Measurements from ENCODE around the gene KISS1.

Gene KISS1

GRCh38 chr1:204153667-204154066 is 42.6 kb downstream of the KISS1 start:
- DNase-seq = no peak

- DNase-seq = no peak
Measured at GRCh38 chr1:204152310-204153044, 43.8 kb downstream of the KISS1 start.

- DNase-seq = peak; percentile 90
Measured at GRCh38 chr1:204151552-204152309, 44.6 kb downstream of the KISS1 start, which contains the start of gene ETNK2. ETNK2 (minus strand) TSS chr1:204152044; CDS start chr1:204151852, 192 bp downstream.

GRCh38 chr1:204150702-204151551 is 45.4 kb downstream of the KISS1 start:
- DNase-seq = peak; percentile 69

GRCh38 chr1:204149635-204150565 is 46.4 kb downstream of the KISS1 start:
- DNase-seq = no peak

- no peak for DNase-seq
Measured at GRCh38 chr1:204149107-204149506, 47.2 kb downstream of the KISS1 start.

- no peak for DNase-seq
Measured at GRCh38 chr1:204147406-204148383, 48.6 kb downstream of the KISS1 start.

GRCh38 chr1:204146965-204147364 is 49.3 kb downstream of the KISS1 start:
- DNase-seq = no peak

- DNase-seq = no peak
Measured at GRCh38 chr1:204146309-204146708, 50.0 kb downstream of the KISS1 start.

- DNase-seq = no peak
Measured at GRCh38 chr1:204145033-204145504, 51.2 kb downstream of the KISS1 start.

- no peak for DNase-seq
Measured at GRCh38 chr1:204143276-204144041, 52.8 kb downstream of the KISS1 start.

- DNase-seq = no peak
Measured at GRCh38 chr1:204142032-204142974, 54.0 kb downstream of the KISS1 start.

- no peak for DNase-seq
Measured at GRCh38 chr1:204141131-204141530, 55.2 kb downstream of the KISS1 start.
